Stimulated activated CD4-positive, alpha-beta T cell treated with anti-CD3 and anti-CD28 coated beads, Interleukin-1b, Interleukin-23, amount 100 ng/mL, for 24 hours (primary cell): Measurements from ENCODE around the gene NID2.
A peak's percentile ranks its signal among the peaks of the same experiment; 100 is the strongest.

ENCODE experiments used
- DNase-seq, 4 experiments: peaks; one replicate each; pipeline ENCODE4 v3.0.0-alpha.2; 2020; ENCODE audit warnings: low read depth in 4 of 4, low spot score in 1 of 4

NID2 gene

GRCh38 chr14:52059649-52060048 is 9.2 kb downstream of the NID2 start:
- no peak for DNase-seq

DNA sequence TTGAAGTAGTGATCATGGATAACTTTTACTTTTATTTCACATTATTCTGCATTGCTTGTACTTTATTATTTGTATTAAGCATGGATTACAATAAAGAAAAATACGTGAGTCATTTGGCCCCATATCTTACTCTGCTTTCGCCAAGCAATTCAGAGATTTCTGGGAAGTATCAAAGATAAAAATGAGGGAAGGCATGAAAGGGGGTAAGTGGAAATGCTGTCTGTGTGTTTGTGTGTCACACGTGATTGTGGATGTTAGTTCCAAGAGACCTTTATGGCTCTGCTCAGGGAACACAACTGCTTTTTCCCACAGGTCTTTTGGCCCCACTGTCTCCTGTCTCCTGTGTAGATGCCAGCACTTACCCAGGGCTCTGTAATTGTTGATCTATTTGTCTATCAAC is 10.5 kb downstream of the NID2 start:
- DNase-seq: no peak

DNA sequence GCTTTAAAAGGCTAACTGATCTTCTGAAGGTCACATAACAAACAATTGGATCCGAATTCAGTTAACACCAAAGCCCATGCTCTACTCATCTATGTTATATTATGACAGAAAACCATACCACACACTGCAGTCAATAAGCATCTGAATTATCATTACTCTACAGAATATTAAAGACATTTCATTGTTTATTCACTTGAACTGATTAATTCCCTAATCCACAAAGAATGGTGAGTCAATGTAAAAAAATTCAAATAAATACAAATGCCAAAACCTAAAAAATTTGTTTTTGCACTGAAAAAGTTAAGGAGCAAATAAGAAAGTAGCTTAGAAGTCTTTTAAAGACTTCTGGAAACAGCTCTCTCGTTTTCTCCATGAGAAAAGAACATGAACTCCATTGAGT is 13.7 kb downstream of the NID2 start:
- DNase-seq: no peak

GRCh38 chr14:52054678-52055077 is 14.2 kb downstream of the NID2 start:
- no peak for DNase-seq

GRCh38 chr14:52053044-52053443 is 15.8 kb downstream of the NID2 start:
- no peak for DNase-seq

DNA sequence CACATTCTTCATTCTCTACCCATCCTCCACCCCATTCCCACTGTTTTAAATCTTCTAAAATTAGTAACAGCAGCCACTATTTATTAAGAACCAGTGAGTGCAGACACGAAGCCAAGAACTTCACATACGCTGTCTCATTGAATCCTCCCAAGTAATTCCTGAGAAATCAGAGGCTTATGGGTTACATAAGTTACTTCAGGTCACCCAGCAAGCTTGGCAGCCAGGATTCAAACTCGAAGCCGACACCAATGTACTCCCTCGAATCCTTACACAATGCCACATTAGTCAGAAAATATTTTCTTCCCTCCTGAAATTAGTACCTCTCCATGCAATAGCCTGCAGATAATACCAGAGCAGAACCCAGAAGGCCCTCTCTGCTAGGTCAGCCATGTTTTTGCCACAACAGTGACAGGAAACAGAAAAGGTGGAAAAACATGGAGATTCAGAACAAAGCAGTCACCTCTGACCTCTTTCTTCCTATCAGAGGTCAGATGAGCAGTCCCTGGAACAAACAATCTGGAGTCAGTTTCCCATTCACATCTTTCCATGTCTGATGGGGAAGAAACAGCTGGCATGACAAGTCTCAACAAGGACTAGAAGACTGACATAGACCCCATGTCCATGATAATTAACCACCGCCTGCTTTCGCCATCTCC is 16.4 kb downstream of the NID2 start:
- no peak for DNase-seq

GRCh38 chr14:52051871-52052270 is 17.0 kb downstream of the NID2 start:
- no peak for DNase-seq

DNA sequence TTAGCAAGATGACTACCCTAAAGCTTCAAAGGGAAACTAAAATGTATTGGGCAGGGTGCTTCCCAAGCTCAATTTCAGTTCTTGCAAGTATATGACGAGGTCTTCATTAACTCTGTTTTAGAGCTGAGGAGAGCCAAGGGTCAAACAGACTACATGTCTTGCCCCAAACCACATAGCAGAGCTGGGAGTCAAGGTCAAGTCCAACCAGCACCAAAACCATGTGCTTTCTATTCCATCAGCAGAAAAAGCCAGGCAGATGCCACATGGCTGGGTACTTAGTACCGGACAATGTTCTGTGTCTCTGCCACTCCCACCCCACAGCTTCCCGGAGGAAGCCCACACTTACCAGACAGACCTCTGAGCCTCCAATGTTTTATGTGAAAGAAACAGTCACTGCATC is 17.6 kb downstream of the NID2 start:
- no peak for DNase-seq

DNA sequence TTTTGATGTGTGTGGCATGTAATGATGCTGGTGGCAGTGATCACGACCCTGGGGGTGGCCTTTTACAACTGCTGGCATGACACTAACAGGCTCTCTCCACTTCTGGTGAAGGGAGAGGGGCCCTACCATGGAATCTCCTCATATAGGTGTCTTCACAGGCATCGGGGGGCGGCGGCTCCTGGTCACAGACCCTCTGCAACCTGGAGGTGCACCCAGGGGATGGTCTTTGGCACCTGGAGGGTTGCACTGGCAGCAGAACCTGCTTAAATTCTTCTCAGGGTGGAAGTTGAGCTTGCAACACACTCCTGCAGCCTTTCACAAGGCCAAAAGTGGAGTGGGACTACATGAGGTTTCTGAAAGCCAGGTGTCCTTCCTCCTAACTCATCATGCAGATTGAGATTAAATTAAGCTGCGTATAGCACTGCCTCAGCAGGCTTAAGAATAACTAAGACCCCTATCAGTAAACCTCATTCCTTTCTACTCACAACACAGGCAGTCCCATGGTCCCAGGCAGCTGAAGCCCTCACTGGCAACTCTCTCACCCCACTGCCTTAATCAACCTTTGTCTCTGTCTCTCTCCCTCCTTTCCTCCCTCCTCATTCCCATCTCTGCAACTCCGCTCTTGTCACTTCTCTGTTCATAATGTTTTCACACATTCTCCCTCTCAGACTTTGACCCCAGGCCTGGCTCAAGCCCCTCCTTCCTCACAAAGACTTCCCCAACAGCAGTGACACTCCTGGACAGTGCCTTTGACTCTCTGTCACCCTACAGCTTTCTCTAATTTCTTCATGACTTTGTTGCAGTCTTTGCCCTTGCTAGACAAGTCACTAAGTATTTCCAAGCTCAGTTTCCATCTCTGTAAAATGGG is 18.9 kb downstream of the NID2 start:
- no peak for DNase-seq

GRCh38 chr14:52049271-52049670 is 19.6 kb downstream of the NID2 start:
- DNase-seq: no peak

- DNase-seq: no peak
These were observed 20.1 kb downstream of the NID2 start for GRCh38 chr14:52048641-52049204.

DNA sequence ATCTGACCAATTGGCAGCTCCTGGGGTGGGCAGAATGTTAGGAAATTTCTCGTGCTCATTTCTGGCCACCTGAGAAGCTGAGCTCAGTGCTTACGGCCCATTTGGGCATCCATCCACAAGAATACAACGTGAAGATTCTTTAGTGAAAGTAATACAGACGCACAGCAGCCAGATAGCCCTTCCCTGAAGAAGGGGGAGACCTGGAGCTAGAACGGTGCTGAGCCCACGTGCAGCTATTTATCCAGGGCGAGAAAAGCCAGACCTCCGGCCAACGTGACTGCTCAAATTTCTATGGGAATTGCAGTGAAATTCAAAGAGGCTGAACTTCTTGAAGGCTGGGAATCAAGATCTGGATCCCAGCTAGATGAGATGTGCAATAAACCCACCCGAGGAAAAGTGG is 20.7 kb downstream of the NID2 start:
- DNase-seq: no peak

DNA sequence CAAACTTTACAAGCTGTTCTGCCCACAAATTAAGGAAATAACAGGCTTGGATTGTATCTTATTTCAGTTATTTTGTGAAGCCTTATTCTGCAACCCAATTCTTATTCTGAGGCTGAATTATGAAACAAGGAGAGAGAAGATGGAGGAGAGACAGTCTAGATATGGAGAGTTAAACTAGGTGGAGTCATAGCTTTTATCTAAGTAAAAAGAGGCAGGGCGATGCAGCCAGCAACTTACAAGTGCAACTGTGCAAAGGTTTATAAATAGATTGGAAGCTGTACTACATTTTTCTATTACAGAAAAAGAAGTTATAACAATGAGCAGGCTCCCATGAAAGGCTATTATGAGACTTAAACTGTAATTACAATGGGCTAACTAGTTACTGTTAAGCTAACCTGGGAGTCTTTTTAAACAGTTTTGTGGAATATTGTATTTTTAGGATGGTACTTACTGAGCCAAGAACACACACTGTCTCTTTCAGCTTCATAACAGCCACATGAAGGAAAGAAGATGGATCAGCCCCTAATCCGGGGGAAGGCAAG is 22.4 kb downstream of the NID2 start:
- DNase-seq: no peak

DNA sequence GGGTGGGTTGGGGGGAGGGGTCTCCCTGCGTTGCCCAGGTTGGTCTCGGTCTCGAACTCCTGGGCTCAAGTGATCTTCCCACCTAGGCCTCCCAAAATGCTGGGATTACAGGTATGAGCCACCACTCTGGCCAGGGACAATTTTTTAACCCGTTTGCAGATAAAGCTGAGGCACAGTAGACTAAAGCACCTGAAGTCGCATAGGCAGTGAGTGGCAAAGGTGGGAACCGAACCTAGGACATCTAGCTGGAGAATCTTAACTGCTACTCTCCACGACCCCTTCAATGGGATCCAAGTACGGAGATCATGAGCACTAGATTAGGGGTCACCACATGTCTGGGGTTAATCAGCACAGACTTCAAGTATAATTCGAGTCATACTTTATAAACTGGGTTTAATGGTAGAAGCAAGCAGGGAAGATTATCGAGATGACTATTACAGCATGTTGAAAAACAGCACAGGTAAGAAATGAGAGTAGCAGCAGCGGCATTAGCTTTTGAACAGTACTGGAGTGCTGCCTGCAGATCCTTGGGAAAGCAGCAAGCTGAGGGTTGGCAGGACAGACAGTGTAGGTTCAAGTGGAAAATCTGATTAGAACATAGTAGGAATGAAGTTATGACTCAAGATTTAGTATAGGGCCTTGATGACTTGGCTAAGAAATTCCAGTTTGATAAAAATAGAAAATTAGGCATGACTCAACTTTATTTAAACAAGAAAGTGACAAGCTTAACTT is 23.9 kb downstream of the NID2 start:
- no peak for DNase-seq

DNA sequence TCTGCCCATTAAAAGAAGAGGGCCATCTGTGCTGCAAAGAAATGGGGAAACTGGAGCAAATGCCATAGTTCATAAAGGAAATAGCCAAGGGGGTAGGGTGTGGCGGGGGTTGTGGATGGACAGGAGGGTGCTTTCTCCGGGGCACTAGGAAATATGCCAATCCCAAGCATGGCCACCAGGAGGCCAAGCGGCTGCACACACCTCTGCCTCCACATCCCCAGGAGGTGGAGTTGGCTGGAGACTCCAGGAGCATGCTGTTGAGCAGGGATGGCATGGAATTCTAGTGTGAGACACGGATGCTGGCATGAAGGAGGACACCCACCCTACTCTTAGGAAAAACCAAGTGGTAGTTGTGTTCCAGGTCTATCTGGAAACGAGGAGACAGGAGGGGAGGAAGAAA is 25.2 kb downstream of the NID2 start:
- peak in 1 of 4 experiments; percentile 17 for DNase-seq

DNA sequence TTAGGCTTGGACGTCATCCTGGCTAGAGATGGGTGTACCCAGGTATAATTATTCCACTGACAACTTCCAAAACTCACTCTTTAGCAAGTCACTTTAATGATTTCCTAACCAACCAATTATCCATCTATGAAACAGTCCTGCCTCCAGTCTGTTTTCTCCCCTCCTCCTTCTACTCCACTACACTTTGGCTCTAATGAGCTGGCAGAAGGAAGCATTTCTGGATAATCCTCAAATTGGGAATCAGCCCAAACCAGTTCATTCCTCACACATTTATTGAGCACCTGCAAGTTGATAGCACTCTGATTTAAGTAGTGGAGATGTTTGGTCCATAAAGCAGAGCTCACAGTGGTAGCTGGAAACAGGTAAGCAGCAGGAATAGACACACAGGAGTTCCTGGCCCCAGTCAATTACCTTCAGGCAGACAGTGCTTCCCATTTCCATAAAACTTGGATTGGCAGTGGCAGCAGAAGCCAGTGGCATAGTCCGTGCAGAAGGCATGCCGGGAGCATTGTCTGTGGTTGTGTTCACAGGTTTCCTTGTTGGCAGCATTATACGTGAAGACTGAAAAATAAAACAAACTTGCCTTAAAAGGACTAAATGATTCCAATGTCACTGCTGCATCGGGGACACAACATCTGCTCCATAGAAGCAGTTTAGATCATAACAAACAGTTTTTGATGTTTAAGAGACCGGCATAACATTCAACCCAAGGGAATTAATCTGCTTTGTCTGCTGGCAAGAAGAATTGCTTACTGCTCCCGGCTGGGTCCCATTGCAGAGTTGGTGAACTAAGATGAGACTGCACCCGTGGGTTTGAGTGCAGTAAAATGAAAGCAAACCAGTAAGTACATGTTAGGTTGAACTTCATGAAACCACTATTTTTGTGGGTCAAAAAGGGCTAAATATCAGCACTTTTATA is 26.2 kb downstream of the NID2 start:
- no peak for DNase-seq

DNA sequence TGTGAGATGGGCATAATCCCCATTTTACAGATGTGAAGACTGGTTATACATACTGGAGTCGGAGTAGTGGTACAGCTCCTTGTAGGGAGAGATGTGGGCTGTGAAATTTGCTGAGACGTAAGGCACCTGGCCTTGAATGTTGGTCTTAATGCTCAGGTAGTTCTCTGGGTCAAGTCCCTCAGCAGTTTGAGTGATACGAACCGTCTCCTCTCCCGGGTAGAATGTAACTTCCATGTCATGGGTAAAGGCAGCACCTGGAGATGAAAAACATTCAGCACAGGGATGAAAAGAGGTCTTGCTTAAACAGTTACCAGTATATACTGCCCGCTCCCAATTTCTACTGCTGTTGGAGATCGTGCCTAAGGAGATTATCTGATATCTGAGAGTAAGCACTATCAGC is 28.3 kb downstream of the NID2 start:
- DNase-seq: no peak

GRCh38 chr14:52039124-52039815 is 29.6 kb downstream of the NID2 start:
- no peak for DNase-seq

GRCh38 chr14:52033101-52033642 is 35.7 kb downstream of the NID2 start:
- no peak for DNase-seq
